Measurements from ENCODE around the gene TCF19. TPM values are rescaled to one million over a fixed set of nuclear protein-coding genes. Genes with fewer than 3 reads are reported as not detected.

TCF19 gene
- total RNA-seq, 4 donors from 2014 or later, result 1.1 to 4.9 (median 3.6) TPM

GRCh38 chr6:31154436-31154835 is 4.0 kb upstream of the TCF19 start:
- no peak for TF ChIP-seq CTCF (IDR thresholded peaks at IDR 0.05; ENCODE audit: low read depth)

- no peak for TF ChIP-seq CTCF (IDR thresholded peaks at IDR 0.05; ENCODE audit: low read depth)
Measured at GRCh38 chr6:31156641-31157040, 1.7 kb upstream of the TCF19 start.

- no peak for TF ChIP-seq CTCF (IDR thresholded peaks at IDR 0.05; ENCODE audit: low read depth)
Measured at GRCh38 chr6:31157513-31158139, 763 bp upstream of the TCF19 start, which contains the start of gene CCHCR1. Gene CCHCR1, minus strand, starts transcription at chr6:31157802. Its CDS starts 202 bp downstream, at chr6:31157600.

- no peak for TF ChIP-seq CTCF (IDR thresholded peaks at IDR 0.05; ENCODE audit: low read depth)
Measured at GRCh38 chr6:31158863-31159855, 770 bp downstream of the TCF19 start.

GRCh38 chr6:31161216-31162126 is 3.1 kb downstream of the TCF19 start:
- TF ChIP-seq CTCF (IDR thresholded peaks at IDR 0.05; ENCODE audit: low read depth), result no peak

GRCh38 chr6:31162463-31163165 is 4.2 kb downstream of the TCF19 start:
- TF ChIP-seq CTCF (IDR thresholded peaks at IDR 0.05; ENCODE audit: low read depth), result no peak
